Neural crest cell (in vitro differentiated cells): ENCODE results near the gene SRC. TPM values are rescaled to one million over a fixed set of nuclear protein-coding genes. Genes with fewer than 3 reads are reported as not detected.

ENCODE experiments used
- DNase-seq: peaks from one replicate; pipeline ENCODE4 v3.0.0; 2021; ENCODE audit warnings: low read depth, mixed read lengths, low spot score
- H3K27ac Mint-ChIP-seq: one replicate; pipeline ENCODE4 v1.8.0; 2021; ENCODE audit warnings: mild to moderate bottlenecking, mixed read lengths; ENCODE audit not compliant: unreplicated experiment
- H3K27me3 Mint-ChIP-seq: 2 replicates; pipeline ENCODE4 v1.8.0; 2021; ENCODE audit warnings: low read depth, mild to moderate bottlenecking, mixed read lengths
- H3K36me3 Mint-ChIP-seq: 2 replicates; pipeline ENCODE4 v1.8.0; 2021; ENCODE audit warnings: low read depth, mild to moderate bottlenecking, mixed read lengths
- H3K4me1 Mint-ChIP-seq: 2 replicates; pipeline ENCODE4 v1.8.0; 2021; ENCODE audit warnings: mixed read lengths
- H3K4me3 Mint-ChIP-seq: one replicate; pipeline ENCODE4 v1.8.0; 2021; ENCODE audit warnings: mild to moderate bottlenecking, mixed read lengths
- H3K9me3 Mint-ChIP-seq: 2 replicates; pipeline ENCODE4 v1.8.0; 2021; ENCODE audit warnings: mixed read lengths
- CTCF ChIP-seq: fragments of 200-600 bp; sonication (generic); conservative IDR thresholded peaks from 2 replicates; pipeline ENCODE4 v1.5.0; 2021; ENCODE audit warnings: antibody characterized with exemption, mild to moderate bottlenecking
- total RNA-seq: library from RNA; stranded (reverse); gene quantifications from 2 replicates; pipeline ENCODE4 v1.2.1, GENCODE V29; 2021

Gene SRC
- total RNA-seq, 1 donor from 2014 or later: 58.6 TPM

- no peak overlapping the region for H3K4me3 Mint-ChIP-seq
- H3K27ac Mint-ChIP-seq: peak overlapping the region; percentile 83
- no peaks in the 10 kb centered on the region for H3K36me3 Mint-ChIP-seq
- H3K9me3 Mint-ChIP-seq: no peaks in the 10 kb centered on the region
- H3K4me1 Mint-ChIP-seq: peaks cover 5% of the 10 kb centered on the region
- no peaks in the 10 kb centered on the region for H3K27me3 Mint-ChIP-seq
- TF ChIP-seq CTCF: no peak
- DNase-seq: no peak
These were observed 33.1 kb downstream of the SRC start for GRCh38 chr20:37378785-37379598.

GRCh38 chr20:37379967-37380828, 34.3 kb downstream of the SRC start:
- H3K36me3 Mint-ChIP-seq: peaks cover 4% of the 10 kb centered on the region
- DNase-seq: no peak
- no peak overlapping the region for H3K4me3 Mint-ChIP-seq
- no peaks in the 10 kb centered on the region for H3K27me3 Mint-ChIP-seq
- H3K4me1 Mint-ChIP-seq: peaks cover 10% of the 10 kb centered on the region
- H3K27ac Mint-ChIP-seq: no peak overlapping the region
- no peaks in the 10 kb centered on the region for H3K9me3 Mint-ChIP-seq
- no peak for TF ChIP-seq CTCF

- Mint-ChIP-seq H3K36me3 (peaks cover 4% of the 10 kb centered on the region), H3K9me3 (no peaks in the 10 kb centered on the region), H3K27ac (no peak overlapping the region), H3K27me3 (no peaks in the 10 kb centered on the region), H3K4me1 (peaks cover 10% of the 10 kb centered on the region), H3K4me3 (no peak overlapping the region)
- no peak for TF ChIP-seq CTCF
- no peak for DNase-seq
These were observed 35.1 kb downstream of the SRC start for GRCh38 chr20:37380864-37381579.

- Mint-ChIP-seq H3K9me3 (no peaks in the 10 kb centered on the region), H3K36me3 (peaks cover 4% of the 10 kb centered on the region), H3K4me1 (peaks cover 10% of the 10 kb centered on the region), H3K27ac (no peak overlapping the region), H3K4me3 (no peak overlapping the region), H3K27me3 (no peaks in the 10 kb centered on the region)
- no peak for TF ChIP-seq CTCF
- DNase-seq: no peak
These were observed 35.9 kb downstream of the SRC start for GRCh38 chr20:37381621-37382471.
